DMS153 treated with DMSO at 0.1 percent for 48 hours (cell line): Measurements from ENCODE around the gene METTL23.
"Not testable (repeated sequence)": the region's sequence is repeated elsewhere in the genome, so short reads cannot be mapped to it uniquely, and the experiment has no call there.

Experiments used
- DNase-seq: peaks from one replicate; lab custom pipeline; 2025; ENCODE audit not compliant: unreplicated experiment; lab: John Stamatoyannopoulos, UW

Gene METTL23

GRCh38 chr17:76734080-76734840 lies 7.6 kb downstream of the METTL23 start:
- DNase-seq, result no peak

GRCh38 chr17:76735006-76735405 lies 8.4 kb downstream of the METTL23 start:
- DNase-seq, result no peak

GRCh38 chr17:76735586-76736348 lies 9.1 kb downstream of the METTL23 start:
- DNase-seq, result no peak

- no peak for DNase-seq
Measured at GRCh38 chr17:76736349-76737081, 9.9 kb downstream of the METTL23 start.

GRCh38 chr17:76737082-76737675 lies 10.5 kb downstream of the METTL23 start, which contains the start of gene SRSF2:
TSS of gene SRSF2 (minus strand) at chr17:76737331. CDS start at chr17:76737160, 171 bp downstream.
- peak; percentile 99 for DNase-seq

- DNase-seq, result peak; percentile 91
Measured at GRCh38 chr17:76737676-76738467, 11.2 kb downstream of the METTL23 start, which contains the start of gene MFSD11. TSS of gene MFSD11 (plus strand) at chr17:76738119. CDS start at chr17:76738353, 234 bp downstream.

- DNase-seq, result no peak
Measured at GRCh38 chr17:76738468-76738850, 11.8 kb downstream of the METTL23 start.

- not testable (repeated sequence) for DNase-seq
Measured at GRCh38 chr17:76739568-76740115, 13.0 kb downstream of the METTL23 start.

GRCh38 chr17:76740329-76741118 lies 13.9 kb downstream of the METTL23 start:
- DNase-seq, result no peak

- DNase-seq, result no peak
Measured at GRCh38 chr17:76742958-76743357, 16.3 kb downstream of the METTL23 start.

- DNase-seq, result no peak
Measured at GRCh38 chr17:76744747-76745146, 18.1 kb downstream of the METTL23 start.

- not testable (repeated sequence) for DNase-seq
Measured at GRCh38 chr17:76745785-76746184, 19.1 kb downstream of the METTL23 start.

- no peak for DNase-seq
Measured at GRCh38 chr17:76747716-76748363, 21.2 kb downstream of the METTL23 start.

GRCh38 chr17:76748657-76749056 lies 22.0 kb downstream of the METTL23 start:
- no peak for DNase-seq

- DNase-seq, result no peak
Measured at GRCh38 chr17:76751416-76751993, 24.9 kb downstream of the METTL23 start.

GRCh38 chr17:76752006-76752405 lies 25.4 kb downstream of the METTL23 start:
- no peak for DNase-seq

GRCh38 chr17:76753061-76753961 lies 26.7 kb downstream of the METTL23 start:
- no peak for DNase-seq
